Activated CD4-positive, alpha-beta T cell treated with anti-CD3 and anti-CD28 coated beads, Interleukin-2, amount 10 ng/mL, durations not matched to agents 24 days and 14 days (primary cell): ENCODE results near the gene GTPBP3. TPM values are rescaled to one million over a fixed set of nuclear protein-coding genes. Genes with fewer than 3 reads are reported as not detected.

Experiments
- DNase-seq: peaks from one replicate; pipeline ENCODE4 v3.0.0; 2022
- H3K27ac Mint-ChIP-seq: one replicate; pipeline ENCODE4 v1.8.0; 2022; ENCODE audit warnings: mild to moderate bottlenecking, mixed read lengths
- H3K27me3 Mint-ChIP-seq: one replicate; pipeline ENCODE4 v1.8.0; 2022; ENCODE audit warnings: mixed read lengths
- H3K36me3 Mint-ChIP-seq: one replicate; pipeline ENCODE4 v1.8.0; 2022; ENCODE audit warnings: low read depth, mild to moderate bottlenecking, mixed read lengths
- H3K4me1 Mint-ChIP-seq: one replicate; pipeline ENCODE4 v1.8.0; 2021; ENCODE audit warnings: mixed read lengths
- H3K4me3 Mint-ChIP-seq: one replicate; pipeline ENCODE4 v1.8.0; 2022; ENCODE audit warnings: mild to moderate bottlenecking, moderate library complexity, mixed read lengths
- H3K9me3 Mint-ChIP-seq: one replicate; pipeline ENCODE4 v1.8.0; 2021; ENCODE audit warnings: mixed read lengths
- intact Hi-C: fragments of 100-400 bp; cut with micrococcal nuclease; formaldehyde crosslinking; loops from one replicate; pipeline ENCODE4 v1.15.1; 2023
- total RNA-seq: library from RNA; stranded (reverse); gene quantifications from 2 replicates; pipeline ENCODE4 v1.2.3, GENCODE V29; 2022

Gene GTPBP3
- total RNA-seq, 1 donor from 2014 or later: 69.9 TPM

DNA sequence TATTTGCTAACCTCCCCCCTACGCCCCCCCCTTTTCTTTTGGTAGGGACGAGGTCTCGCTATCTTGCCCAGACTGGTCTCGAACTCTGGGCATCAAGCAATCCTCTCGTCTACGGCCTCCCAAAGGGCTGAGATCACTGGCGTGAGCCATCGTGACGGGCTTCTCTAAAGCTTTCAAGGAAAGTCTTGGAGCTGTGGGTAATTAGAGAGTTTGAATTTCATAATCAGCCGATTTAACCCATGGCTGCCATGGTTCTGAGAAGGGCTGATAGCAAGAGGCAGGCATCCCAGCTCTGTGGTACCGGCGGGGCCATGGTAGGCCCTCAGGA lies 33.4 kb upstream of the GTPBP3 start:
- no peak overlapping the region for H3K27ac Mint-ChIP-seq
- peaks cover 17% of the 10 kb centered on the region for H3K36me3 Mint-ChIP-seq
- no peaks in the 10 kb centered on the region for H3K9me3 Mint-ChIP-seq
- peaks cover 30% of the 10 kb centered on the region for H3K4me1 Mint-ChIP-seq
- DNase-seq: peak; percentile 57
- intact Hi-C loops: no loop called here
- H3K27me3 Mint-ChIP-seq: no peaks in the 10 kb centered on the region
- peak overlapping the region; percentile 76 for H3K4me3 Mint-ChIP-seq

DNA sequence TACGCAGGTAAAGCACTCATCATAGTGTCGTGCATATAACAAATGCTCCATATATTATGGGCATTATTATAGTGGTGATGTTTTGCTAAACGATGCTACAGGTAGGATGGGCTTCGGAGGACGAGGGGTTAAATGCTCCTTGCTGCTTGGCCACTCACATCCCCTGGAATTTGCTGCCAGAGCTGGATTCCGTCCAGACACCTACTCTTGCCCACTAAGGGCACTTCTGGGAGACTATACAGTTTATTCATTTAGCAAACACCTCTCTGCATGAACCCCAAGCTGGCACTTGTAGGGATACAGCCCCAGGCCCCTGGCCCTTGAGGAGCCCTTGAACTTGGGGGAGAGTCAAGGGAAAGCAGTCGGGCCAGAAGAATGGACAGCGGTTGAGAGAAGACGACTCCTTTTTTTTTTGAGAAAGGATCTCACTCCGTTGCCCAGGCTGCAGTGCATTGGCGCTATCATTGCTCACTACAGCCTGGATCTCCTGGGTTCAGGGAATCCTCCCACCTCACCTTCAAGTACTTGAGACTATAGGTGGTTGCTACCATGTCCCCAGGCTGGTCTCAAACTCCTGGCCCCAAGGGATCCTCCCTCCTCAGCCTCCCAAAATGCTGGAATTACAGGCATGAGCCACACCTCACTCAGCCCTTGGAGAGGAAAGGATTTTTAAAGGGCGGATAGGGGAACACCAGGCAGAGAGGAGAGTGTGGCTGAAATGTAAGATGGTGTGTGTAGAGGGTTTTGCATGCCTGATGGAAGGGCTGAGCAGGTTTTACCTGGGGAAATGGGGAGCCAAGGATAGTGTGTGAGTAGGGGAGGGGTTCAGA lies 32.8 kb upstream of the GTPBP3 start:
- no peaks in the 10 kb centered on the region for H3K27me3 Mint-ChIP-seq

DNA sequence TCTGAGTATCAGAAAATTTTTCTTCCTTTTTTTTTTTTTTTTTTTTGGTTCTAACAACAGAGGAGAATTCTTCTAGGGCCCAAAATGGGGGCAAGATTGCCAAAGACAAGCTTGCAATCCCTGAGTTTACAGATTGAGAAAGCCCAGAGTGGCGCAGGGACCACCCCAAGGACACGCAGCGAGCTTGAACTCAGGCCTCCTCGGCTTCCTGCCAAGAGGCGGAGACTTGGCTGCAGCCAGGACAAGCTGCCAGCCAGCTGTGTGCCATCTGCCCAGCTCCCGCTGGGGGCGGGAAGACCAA lies 32.2 kb upstream of the GTPBP3 start:
- H3K27me3 Mint-ChIP-seq: no peaks in the 10 kb centered on the region
- peak overlapping the region; percentile 91 for H3K4me3 Mint-ChIP-seq
- intact Hi-C loops: loop anchor here (1.0 to 5.0 kb wide), 4 partner anchors 13 to 114 kb away; partner anchors contain the start of genes BABAM1 and OCEL1
- peak overlapping the region; percentile 93 for H3K27ac Mint-ChIP-seq
- peaks cover 20% of the 10 kb centered on the region for H3K36me3 Mint-ChIP-seq
- no peak for DNase-seq
- peaks cover 37% of the 10 kb centered on the region for H3K4me1 Mint-ChIP-seq
- H3K9me3 Mint-ChIP-seq: no peaks in the 10 kb centered on the region

More for the DNA sequence above, 32.8 kb upstream of the GTPBP3 start:
- DNase-seq: peak; percentile 63
- peak overlapping the region; percentile 93 for H3K27ac Mint-ChIP-seq
- peaks cover 21% of the 10 kb centered on the region for H3K36me3 Mint-ChIP-seq
- H3K9me3 Mint-ChIP-seq: no peaks in the 10 kb centered on the region
- peaks cover 36% of the 10 kb centered on the region for H3K4me1 Mint-ChIP-seq
- intact Hi-C loops: loop anchor here (1.0 to 5.0 kb wide), 4 partner anchors 12 to 115 kb away; partner anchors contain the start of genes BABAM1 and OCEL1
- H3K4me3 Mint-ChIP-seq: peak overlapping the region; percentile 91

DNA sequence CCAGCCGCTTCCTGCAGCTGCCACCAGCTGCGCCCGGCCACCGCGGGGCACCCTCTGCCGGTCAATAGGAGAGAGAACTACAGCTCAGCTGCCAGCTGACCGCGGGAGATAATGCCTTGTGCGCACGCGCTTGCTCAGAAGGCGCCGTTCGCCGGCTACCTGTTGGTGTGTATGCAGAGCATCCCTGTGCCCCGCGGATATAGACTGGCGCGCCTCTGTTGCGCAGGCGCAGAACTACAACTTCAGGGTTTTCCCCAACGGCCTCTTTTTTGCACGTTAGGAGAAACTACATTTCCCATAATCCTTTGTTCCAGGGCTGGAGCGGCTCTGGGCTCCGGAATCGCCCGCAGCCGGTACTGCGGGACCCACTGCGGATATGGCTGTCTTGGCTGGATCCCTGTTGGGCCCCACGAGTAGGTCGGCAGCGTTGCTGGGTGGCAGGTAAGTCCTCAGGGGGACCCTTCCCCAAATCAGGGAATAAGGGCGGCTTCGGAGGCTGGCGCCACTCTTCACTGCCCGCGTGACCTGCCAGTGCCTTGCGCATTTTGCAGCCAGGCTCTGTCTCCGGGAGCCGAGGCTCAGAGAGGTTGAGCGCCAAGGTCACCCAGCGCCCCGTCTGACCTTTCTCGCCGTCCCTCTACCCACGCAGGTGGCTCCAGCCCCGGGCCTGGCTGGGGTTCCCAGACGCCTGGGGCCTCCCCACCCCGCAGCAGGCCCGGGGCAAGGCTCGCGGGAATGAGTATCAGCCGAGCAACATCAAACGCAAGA lies 31.7 kb upstream of the GTPBP3 start, which contains the start of gene MRPL34:
Gene MRPL34 (plus strand): TSS at position 356 of the 768 bp plus-strand sequence. CDS start 21 bp downstream, at position 377.
- DNase-seq: peak; percentile 98
- Mint-ChIP-seq H3K4me3 (peak within 1 kb of the TSS; percentile 91), H3K9me3 (no peaks in the 10 kb centered on the region), H3K27ac (peak within 1 kb of the TSS; percentile 93), H3K36me3 (peaks cover 17% of the 10 kb centered on the region), H3K27me3 (no peaks in the 10 kb centered on the region), H3K4me1 (peaks cover 42% of the 10 kb centered on the region)
- intact Hi-C loops: loop anchor here (1.0 to 5.0 kb wide), 4 partner anchors 13 to 114 kb away; partner anchors contain the start of genes BABAM1 and OCEL1

DNA sequence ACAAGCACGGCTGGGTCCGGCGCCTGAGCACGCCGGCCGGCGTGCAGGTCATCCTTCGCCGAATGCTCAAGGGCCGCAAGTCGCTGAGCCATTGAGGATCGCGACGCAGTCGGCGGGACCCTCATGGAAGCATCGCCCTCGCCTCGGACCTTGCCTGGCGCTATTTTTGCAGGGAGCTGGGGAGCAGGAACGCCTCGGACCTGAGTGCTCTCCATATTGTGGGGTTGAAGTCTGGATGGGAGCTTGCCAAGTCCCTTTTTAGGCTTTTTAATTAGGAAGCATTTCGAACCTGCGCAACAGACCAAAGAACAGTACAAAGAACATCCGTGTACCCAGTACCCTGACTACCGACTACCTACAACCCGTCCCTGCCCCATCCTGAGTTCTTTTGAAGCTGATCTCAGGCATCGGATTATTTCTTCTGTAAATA lies 31.1 kb upstream of the GTPBP3 start:
- H3K36me3 Mint-ChIP-seq: peaks cover 15% of the 10 kb centered on the region

DNA sequence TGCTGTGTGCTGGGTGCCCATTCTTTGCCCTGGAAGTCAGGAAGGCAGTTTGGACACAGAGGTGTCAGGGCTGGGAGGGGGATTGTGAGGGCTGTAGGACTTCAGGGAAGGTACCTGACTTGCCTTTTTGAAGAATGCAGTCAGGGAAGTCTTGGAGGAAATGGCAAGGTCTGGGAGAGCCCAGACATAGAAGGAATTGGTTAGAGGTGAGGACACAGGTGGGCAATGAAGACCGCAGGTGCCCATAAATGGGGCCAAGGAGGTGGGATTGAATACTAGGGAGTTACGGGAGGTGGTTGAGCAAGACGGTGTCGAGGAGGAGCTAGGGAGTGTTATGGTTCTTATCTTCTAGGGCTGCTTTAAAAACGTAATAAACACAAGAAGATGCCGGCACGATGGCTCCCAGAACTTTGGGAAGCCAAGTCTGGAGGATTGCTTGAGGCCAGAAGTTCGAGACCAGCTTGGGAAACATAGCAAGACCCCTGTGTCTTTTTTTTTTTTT lies 29.4 kb upstream of the GTPBP3 start:
- peak; percentile 57 for DNase-seq
- Mint-ChIP-seq H3K27ac (peak overlapping the region; percentile 29), H3K27me3 (no peaks in the 10 kb centered on the region), H3K36me3 (peaks cover 20% of the 10 kb centered on the region), H3K9me3 (no peaks in the 10 kb centered on the region), H3K4me1 (peaks cover 40% of the 10 kb centered on the region), H3K4me3 (peak overlapping the region; percentile 91)
- intact Hi-C loops: loop anchor here (5.0 kb wide), 1 partner anchor 81 kb away; the partner anchor contains the start of gene OCEL1

More for the DNA sequence above, 31.1 kb upstream of the GTPBP3 start:
- no peak for DNase-seq
- peak overlapping the region; percentile 91 for H3K4me3 Mint-ChIP-seq
- peak overlapping the region; percentile 93 for H3K27ac Mint-ChIP-seq
- H3K27me3 Mint-ChIP-seq: no peaks in the 10 kb centered on the region
- intact Hi-C loops: loop anchor here (5.0 kb wide), 1 partner anchor 79 kb away; the partner anchor contains the start of gene OCEL1
- no peaks in the 10 kb centered on the region for H3K9me3 Mint-ChIP-seq
- peaks cover 44% of the 10 kb centered on the region for H3K4me1 Mint-ChIP-seq

DNA sequence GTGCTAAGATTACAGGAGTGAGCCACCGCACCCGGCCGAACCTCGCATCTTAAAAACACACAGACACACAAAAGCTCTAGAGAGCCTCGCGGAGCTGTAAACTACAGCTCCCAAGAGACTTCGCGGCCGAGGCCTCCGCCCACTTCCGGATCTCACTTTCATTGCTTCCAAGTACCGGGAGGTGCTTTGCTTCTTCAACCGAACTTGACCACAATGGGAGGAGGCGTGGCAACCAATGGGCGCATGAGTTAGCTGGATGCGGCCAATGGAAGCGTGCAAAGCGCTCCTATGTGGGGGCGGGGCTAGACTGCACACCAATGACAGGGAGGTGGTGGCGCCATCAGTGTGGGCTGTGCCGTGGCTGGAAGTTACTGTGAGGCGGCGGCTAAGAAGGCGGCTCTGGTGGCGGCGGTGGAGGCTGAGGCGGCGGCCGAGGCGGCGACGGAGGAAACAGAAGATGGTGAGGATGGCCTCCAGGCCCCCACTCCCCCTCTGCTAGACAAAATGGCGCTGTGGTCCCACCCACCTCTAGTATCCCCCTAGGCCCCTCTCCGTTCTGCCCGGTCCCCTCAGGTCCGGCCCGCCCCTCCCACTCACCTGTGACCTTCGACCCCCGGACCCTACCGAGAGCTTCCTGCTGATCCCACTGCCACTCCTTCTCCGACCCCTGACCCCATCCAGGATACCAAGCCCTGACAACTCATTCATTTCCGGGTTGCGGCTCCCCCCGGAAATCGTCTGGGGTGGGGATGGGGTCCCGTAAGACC lies 28.0 kb upstream of the GTPBP3 start, which contains the start of gene DDA1:
Gene DDA1 (plus strand): TSS at position 366 of the 767 bp plus-strand sequence. CDS start 92 bp downstream, at position 458.
- H3K27ac Mint-ChIP-seq: peak within 1 kb of the TSS; percentile 97
- no peaks in the 10 kb centered on the region for H3K27me3 Mint-ChIP-seq
- peaks cover 29% of the 10 kb centered on the region for H3K36me3 Mint-ChIP-seq
- no peaks in the 10 kb centered on the region for H3K9me3 Mint-ChIP-seq
- peaks cover 36% of the 10 kb centered on the region for H3K4me1 Mint-ChIP-seq
- H3K4me3 Mint-ChIP-seq: peak within 1 kb of the TSS; percentile 99
- intact Hi-C loops: loop anchor here (1.0 to 5.0 kb wide), 3 partner anchors 25 to 82 kb away; partner anchors contain the start of genes ANO8, BABAM1 and OCEL1
- DNase-seq: peak; percentile 100

DNA sequence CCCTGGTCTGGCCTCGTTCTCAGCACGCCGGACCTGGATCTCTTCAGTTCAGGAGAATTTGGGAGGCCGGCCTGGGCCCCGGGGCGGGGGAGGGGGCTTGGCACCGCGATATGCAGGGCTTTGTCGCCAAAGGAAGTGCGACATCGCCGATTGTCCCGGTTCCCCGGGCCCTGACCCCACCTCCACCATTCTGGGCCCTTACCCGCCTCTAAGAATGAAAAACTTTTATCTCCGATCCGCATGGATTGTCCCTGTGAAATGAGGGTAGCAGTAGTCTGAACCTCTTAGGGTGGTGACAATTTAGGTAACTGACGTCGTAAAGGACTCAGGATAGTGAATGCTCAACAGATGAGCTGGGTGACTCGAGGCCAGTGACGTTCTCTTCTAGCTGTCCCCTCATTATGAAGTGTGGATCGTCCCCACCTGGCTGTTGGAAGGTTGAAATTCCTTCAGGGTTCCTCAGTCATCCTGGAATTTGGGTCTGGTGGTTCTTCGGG lies 27.3 kb upstream of the GTPBP3 start:
- Mint-ChIP-seq H3K27me3 (no peaks in the 10 kb centered on the region), H3K27ac (peak overlapping the region; percentile 97), H3K36me3 (peaks cover 29% of the 10 kb centered on the region), H3K4me3 (peak overlapping the region; percentile 99), H3K4me1 (peaks cover 32% of the 10 kb centered on the region), H3K9me3 (no peaks in the 10 kb centered on the region)
- intact Hi-C loops: loop anchor here (1.0 to 5.0 kb wide), 3 partner anchors 24 to 83 kb away; partner anchors contain the start of genes ANO8, BABAM1 and OCEL1
- DNase-seq: no peak

DNA sequence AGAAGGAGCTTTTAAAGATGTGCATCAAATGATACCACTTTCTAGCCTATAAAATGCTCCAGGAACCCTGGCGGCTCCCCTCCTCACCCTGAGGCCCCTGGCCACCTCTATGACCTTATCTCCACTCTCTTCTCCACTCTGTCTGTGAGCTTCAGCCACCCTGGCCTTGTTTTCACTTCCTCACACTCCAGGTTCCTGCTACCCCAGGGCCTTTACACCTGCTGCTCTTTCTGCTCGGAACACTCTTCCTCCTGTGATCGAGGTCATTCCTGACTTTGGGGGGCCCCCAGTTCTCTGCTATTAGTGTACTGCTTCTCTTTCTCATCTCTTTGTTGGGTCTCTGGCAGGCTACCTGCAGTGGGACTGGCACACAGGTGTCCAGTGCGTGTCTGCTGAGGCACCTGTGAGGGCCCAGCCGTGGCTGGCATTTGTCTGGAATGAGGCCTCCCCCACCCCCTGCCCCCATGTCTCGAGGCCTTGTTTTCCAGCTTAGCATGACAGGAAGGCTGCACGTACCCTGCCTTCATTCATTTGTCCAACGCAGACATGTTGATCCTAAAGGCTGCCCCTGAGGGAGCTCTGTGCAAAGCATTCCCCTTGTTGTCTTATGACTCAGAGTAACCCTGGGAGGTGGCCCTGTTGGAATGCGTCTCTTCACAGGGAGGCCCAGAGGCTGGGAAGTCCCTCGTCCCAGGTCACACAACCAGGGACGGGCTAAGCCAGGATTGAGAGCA lies 25.7 kb upstream of the GTPBP3 start:
- Mint-ChIP-seq H3K4me3 (peak overlapping the region; percentile 66), H3K4me1 (peaks cover 26% of the 10 kb centered on the region), H3K9me3 (no peaks in the 10 kb centered on the region), H3K27ac (no peak overlapping the region), H3K36me3 (peaks cover 36% of the 10 kb centered on the region), H3K27me3 (no peaks in the 10 kb centered on the region)
- intact Hi-C loops: no loop called here
- DNase-seq: peak; percentile 56

DNA sequence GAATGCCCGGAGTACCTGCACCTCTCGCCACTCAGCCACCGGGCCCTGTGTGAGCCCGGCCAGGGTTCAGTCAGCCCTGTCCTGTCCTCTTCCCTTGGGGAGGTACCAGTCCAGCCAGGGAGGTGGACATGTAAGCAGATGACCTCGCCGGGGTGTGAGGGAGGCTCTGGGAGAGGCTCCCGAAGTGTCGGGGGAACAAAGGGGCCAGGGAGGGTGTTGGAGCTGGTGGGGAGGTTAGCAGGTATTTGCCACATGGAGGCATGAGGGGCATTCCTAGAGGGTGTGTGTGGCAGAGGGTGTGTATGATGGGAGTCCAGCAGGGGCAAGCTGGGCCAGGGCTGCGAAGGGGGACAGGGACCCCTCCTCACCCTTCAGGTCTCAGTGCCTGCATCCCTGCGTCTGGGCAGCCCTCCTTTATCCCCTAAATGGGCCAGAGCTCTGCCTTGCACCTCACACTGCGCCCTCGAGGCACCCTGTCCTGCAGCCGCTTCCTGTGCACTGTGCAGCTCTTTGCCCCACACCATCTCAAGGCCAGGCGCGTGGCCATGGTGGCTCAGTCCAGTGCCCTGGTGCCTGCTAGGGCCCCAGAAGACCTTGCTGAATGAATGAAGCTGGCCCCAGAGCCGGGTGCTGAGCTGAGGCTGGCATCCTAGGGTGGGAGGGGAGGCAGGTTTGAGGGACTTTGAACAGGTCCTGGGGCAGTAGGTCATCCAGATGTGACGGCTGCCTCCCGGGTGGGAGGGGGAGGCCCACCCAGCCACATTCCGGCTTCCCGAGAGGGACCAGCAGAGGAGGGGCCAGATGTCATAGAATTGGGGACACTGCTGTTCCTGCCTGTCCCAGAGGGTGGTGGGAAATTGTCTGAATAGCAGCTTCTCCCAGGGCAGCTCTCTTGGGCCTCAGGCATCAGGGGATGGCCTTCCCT lies 24.9 kb upstream of the GTPBP3 start:
- H3K4me3 Mint-ChIP-seq: no peak overlapping the region

DNA sequence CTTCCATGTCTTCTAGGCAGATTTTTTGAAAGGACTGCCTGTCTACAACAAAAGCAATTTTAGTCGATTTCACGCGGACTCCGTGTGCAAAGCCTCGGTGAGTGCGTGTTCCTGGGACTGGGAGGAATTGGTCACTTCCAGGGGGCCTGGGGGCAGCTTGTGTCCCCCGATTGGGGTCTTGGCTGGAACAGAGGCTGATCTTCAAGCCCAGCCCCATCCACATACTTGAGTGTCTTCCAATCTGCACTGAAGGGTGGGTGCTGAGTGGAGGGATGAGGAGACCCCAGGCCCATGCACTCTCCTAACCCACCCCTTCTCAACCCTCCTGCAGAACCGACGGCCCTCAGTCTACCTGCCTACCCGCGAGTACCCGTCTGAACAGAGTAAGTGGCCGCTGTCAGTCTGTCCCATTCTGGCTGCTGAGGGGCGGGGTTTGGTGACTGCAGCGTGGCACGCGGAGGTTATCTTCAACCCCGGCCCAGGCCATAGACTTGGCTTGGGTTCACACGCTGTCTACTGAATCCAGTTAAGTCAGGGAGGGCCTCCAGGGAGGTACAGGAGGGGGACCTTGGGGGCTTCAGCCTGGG lies 23.3 kb upstream of the GTPBP3 start:
- H3K27me3 Mint-ChIP-seq: no peaks in the 10 kb centered on the region
- peaks cover 37% of the 10 kb centered on the region for H3K36me3 Mint-ChIP-seq
- peaks cover 17% of the 10 kb centered on the region for H3K4me1 Mint-ChIP-seq
- no peak overlapping the region for H3K27ac Mint-ChIP-seq
- no peak overlapping the region for H3K4me3 Mint-ChIP-seq
- no peak for DNase-seq
- intact Hi-C loops: no loop called here
- no peaks in the 10 kb centered on the region for H3K9me3 Mint-ChIP-seq

More for the DNA sequence above, 24.9 kb upstream of the GTPBP3 start:
- Mint-ChIP-seq H3K9me3 (no peaks in the 10 kb centered on the region), H3K36me3 (peaks cover 39% of the 10 kb centered on the region), H3K4me1 (peaks cover 24% of the 10 kb centered on the region), H3K27ac (no peak overlapping the region), H3K27me3 (no peaks in the 10 kb centered on the region)
- no peak for DNase-seq
- intact Hi-C loops: no loop called here
